ENCODE measurements around the gene NHSL2. TPM values are rescaled to one million over a fixed set of nuclear protein-coding genes. Genes with fewer than 3 reads are reported as not detected.

The NHSL2 gene
- total RNA-seq, 1 experiment from 2014 or later, result 0.58 TPM

GRCh38 chrX:72041176-72041575, 130.5 kb downstream of the NHSL2 start:
- H3K27ac ChIP-seq (ENCODE audit: low read depth, low read length, poor library complexity, severe bottlenecking), result no peak overlapping the region
- no TSS peak for BruUV-seq (replicated peaks)
- no peaks in the 10 kb centered on the region for H3K9me3 ChIP-seq (ENCODE audit: low read depth, low read length, poor library complexity, severe bottlenecking)
- ChIA-PET POLR2A (ENCODE audit: low non-redundant PET) (no interaction called here), CTCF (no interaction called here)
- H3K27me3 ChIP-seq (replicated peaks; ENCODE audit: insufficient read depth, low read depth, low read length, poor library complexity), result no peaks in the 10 kb centered on the region
- no peak for DNase-seq (ENCODE audit: low spot score)
- no peak overlapping the region for H3K4me3 ChIP-seq (ENCODE audit: low read depth, low read length, poor library complexity, severe bottlenecking)
- no peaks in the 10 kb centered on the region for H3K36me3 ChIP-seq (ENCODE audit: insufficient read depth, low read length, poor library complexity, severe bottlenecking)
- TF ChIP-seq CTCF (conservative IDR thresholded peaks at IDR 0.05; ENCODE audit: low read depth, low read length), result no peak
- no peak for TF ChIP-seq EZH2 (IDR thresholded peaks at IDR 0.05; ENCODE audit: borderline replicate concordance, low read depth, low read length, poor library complexity, severe bottlenecking)
- peaks cover 9% of the 10 kb centered on the region for H3K4me1 ChIP-seq (ENCODE audit: insufficient read depth, low read length, poor library complexity, severe bottlenecking)
- intact Hi-C loops (cut with micrococcal nuclease; ENCODE audit: unreplicated experiment), result no loop called here

DNA sequence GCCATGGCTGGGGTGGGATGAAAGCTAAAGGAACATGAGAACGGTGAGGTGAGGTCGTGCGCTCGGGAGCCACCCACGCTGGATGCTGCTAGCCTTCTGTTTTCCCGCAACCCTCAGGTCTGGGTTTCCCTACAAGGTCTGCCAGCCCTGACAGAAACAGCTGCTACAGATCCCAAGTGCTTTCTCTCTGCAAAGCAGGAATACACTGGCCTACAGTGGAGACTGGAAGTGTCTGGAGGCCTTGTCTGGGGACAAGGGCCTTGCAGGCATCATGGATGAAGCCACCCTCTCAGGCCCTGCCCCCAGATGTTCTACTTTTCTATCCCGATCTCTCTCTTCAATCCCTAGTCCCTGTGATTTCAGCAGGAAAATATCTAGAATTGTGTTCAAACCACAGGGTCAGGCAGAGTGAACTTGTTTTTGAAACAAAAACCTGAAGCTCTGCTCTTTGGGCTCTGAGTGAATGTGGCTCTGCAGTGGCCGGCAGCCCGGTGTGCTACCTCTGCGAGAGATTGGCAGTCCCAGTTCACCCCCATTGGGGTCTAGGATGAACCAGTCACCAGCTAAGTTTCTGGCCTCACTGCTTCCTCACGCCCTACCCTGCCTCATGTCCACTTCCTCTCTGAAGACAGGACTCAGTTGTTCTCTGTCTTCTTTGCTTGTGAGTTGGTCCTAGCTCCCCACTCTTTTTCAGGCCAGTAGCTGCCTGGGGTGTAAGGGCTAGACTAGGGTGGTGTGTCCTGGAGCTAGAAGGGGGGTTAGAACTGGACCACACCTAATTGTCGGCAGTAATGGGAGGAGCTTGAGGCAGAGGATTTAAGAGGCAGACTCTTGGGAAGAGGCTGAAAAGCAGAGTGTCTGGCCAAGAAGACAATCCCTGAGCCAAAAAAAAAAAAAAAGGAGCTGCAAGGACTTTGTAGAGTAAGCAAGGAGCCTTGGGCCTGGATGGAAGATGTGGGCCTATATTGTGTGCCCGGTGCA, 131.5 kb downstream of the NHSL2 start:
- Histone ChIP-seq H3K4me1 (ENCODE audit: insufficient read depth, low read length, poor library complexity, severe bottlenecking) (peaks cover 15% of the 10 kb centered on the region), H3K27ac (ENCODE audit: low read depth, low read length, poor library complexity, severe bottlenecking) (no peak overlapping the region), H3K36me3 (ENCODE audit: insufficient read depth, low read length, poor library complexity, severe bottlenecking) (no peaks in the 10 kb centered on the region), H3K4me3 (ENCODE audit: low read depth, low read length, poor library complexity, severe bottlenecking) (no peak overlapping the region), H3K27me3 (replicated peaks; ENCODE audit: insufficient read depth, low read depth, low read length, poor library complexity) (no peaks in the 10 kb centered on the region), H3K9me3 (ENCODE audit: low read depth, low read length, poor library complexity, severe bottlenecking) (no peaks in the 10 kb centered on the region)
- TF ChIP-seq CTCF (conservative IDR thresholded peaks at IDR 0.05; ENCODE audit: low read depth, low read length) (no peak), EZH2 (IDR thresholded peaks at IDR 0.05; ENCODE audit: borderline replicate concordance, low read depth, low read length, poor library complexity, severe bottlenecking) (no peak)
- ChIA-PET POLR2A (ENCODE audit: low non-redundant PET) (no interaction called here), CTCF (interaction anchor here (0.6 kb wide), 1 partner anchor 24 kb away, joined by 4 read pairs; no protein-coding TSS in a partner anchor)
- no TSS peak for BruUV-seq (replicated peaks)
- DNase-seq (ENCODE audit: low spot score), result no peak
- intact Hi-C loops (cut with micrococcal nuclease; ENCODE audit: unreplicated experiment), result no loop called here

DNA sequence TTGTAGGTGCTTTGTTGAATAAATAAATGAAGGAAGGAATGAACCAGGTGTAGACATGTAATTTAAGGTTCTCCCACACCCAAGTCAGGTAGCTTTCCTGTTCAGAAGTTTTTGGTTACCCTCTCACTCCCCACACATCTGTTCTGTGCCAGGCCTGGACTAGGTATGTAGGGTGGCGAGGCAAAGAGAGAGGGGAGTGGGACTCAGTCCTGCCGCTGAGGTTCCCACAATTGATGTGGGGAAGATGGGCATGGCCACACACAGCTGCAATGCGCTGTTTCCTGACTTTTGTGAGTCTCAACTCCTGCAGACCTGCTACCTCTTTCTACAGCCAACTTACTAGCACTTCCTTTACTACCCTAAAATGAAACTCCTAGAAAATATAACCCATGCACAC, 132.2 kb downstream of the NHSL2 start:
- BruUV-seq (replicated peaks), result no TSS peak
- H3K36me3 ChIP-seq (ENCODE audit: insufficient read depth, low read length, poor library complexity, severe bottlenecking), result no peaks in the 10 kb centered on the region
- DNase-seq (ENCODE audit: low spot score), result no peak
- TF ChIP-seq EZH2 (IDR thresholded peaks at IDR 0.05; ENCODE audit: borderline replicate concordance, low read depth, low read length, poor library complexity, severe bottlenecking) (no peak), CTCF (conservative IDR thresholded peaks at IDR 0.05; ENCODE audit: low read depth, low read length) (no peak)
- no peak overlapping the region for H3K4me3 ChIP-seq (ENCODE audit: low read depth, low read length, poor library complexity, severe bottlenecking)
- intact Hi-C loops (cut with micrococcal nuclease; ENCODE audit: unreplicated experiment), result no loop called here
- no peaks in the 10 kb centered on the region for H3K27me3 ChIP-seq (replicated peaks; ENCODE audit: insufficient read depth, low read depth, low read length, poor library complexity)
- no peaks in the 10 kb centered on the region for H3K9me3 ChIP-seq (ENCODE audit: low read depth, low read length, poor library complexity, severe bottlenecking)
- CTCF ChIA-PET, result interaction anchor here (0.6 kb wide), 1 partner anchor 25 kb away, joined by 4 read pairs; no protein-coding TSS in a partner anchor
- POLR2A ChIA-PET (ENCODE audit: low non-redundant PET), result no interaction called here
- H3K4me1 ChIP-seq (ENCODE audit: insufficient read depth, low read length, poor library complexity, severe bottlenecking), result peaks cover 15% of the 10 kb centered on the region
- no peak overlapping the region for H3K27ac ChIP-seq (ENCODE audit: low read depth, low read length, poor library complexity, severe bottlenecking)

Data from A673 (cell line).